GM12878 (cell line): ENCODE results near the gene GCA. TPM values are rescaled to one million over a fixed set of nuclear protein-coding genes. Genes with fewer than 3 reads are reported as not detected.
A peak's percentile ranks its signal among the peaks of the same experiment; 100 is the strongest.

ENCODE experiments used
- ATAC-seq: fragments of 200-7000 bp; cut with Tn5 transposase; 3 replicates; pipeline ENCODE4 v1.9.1; 2020; ENCODE audit warnings: mild to moderate bottlenecking, moderate library complexity
- BruUV-seq: library from RNA; stranded (reverse); fragments of 400-500 nt; replicated peaks from 2 replicates; lab custom pipeline; 2021; lab: Mats Ljungman, UMichigan
- CTCF ChIA-PET: fragments of 300-600 bp; sonication (Branson Sonifier 250); formaldehyde crosslinking; extraction: SDS; loops from one replicate; lab custom pipeline; 2021; ENCODE audit warnings: inconsistent platforms; lab: Yijun Ruan, JAX
- POLR2A ChIA-PET: fragments of 350-600 bp; formaldehyde crosslinking; extraction: SDS; loops from one replicate; lab custom pipeline; 2021; ENCODE audit warnings: inconsistent platforms; lab: Charles Lee
- RAD21 ChIA-PET: fragments of 300-600 bp; sonication (Branson Sonifier 250); formaldehyde crosslinking; loops from one replicate; lab custom pipeline; 2023; ENCODE audit warnings: antibody characterized with exemption; ENCODE audit not compliant: unreplicated experiment; lab: Charles Lee
- SMC1A ChIA-PET: fragments of 300-600 bp; sonication (Branson Sonifier 250); formaldehyde crosslinking; loops from one replicate; lab custom pipeline; 2023; ENCODE audit not compliant: unreplicated experiment, uncharacterized antibody; lab: Charles Lee
- DNase-seq: peaks from one replicate; pipeline ENCODE4 v3.0.0-alpha.2; 2011; ENCODE audit warnings: low read depth, low spot score
- FAIRE-seq: peaks from 3 replicates; lab custom pipeline; 2011; peaks lifted over from hg19 to GRCh38; lab: Jason Lieb, UNC
- H2AFZ ChIP-seq: 2 replicates; pipeline ENCODE4 v1.6.0; 2011; ENCODE audit warnings: low read depth, low read length, control low read depth; ENCODE audit not compliant: control insufficient read depth
- H3K27ac ChIP-seq: 2 replicates; pipeline ENCODE4 v1.5.1; 2011; ENCODE audit warnings: control low read depth; ENCODE audit not compliant: control insufficient read depth, insufficient read depth
- H3K27me3 ChIP-seq, 2 experiments: replicated peaks in 1 of 2; 2 replicates each; pipeline versions ENCODE4 v1.6.0 to v1.6.1; 2011; ENCODE audit warnings: low read length in 1 of 2; ENCODE audit not compliant: control insufficient read depth in 2 of 2, insufficient read depth in 2 of 2
- H3K36me3 ChIP-seq, 2 experiments: 2 replicates each; pipeline ENCODE4 v1.5.1; 2011; ENCODE audit warnings: low read length in 1 of 2; ENCODE audit not compliant: control insufficient read depth in 2 of 2, insufficient read depth in 2 of 2
- H3K4me1 ChIP-seq: 2 replicates; pipeline ENCODE4 v1.6.1; 2011; ENCODE audit warnings: mild to moderate bottlenecking, low read length, moderate library complexity, mixed read lengths; ENCODE audit not compliant: control insufficient read depth, insufficient read depth
- H3K4me2 ChIP-seq: 2 replicates; pipeline ENCODE4 v1.6.0; 2011; ENCODE audit warnings: control low read depth; ENCODE audit not compliant: control insufficient read depth, insufficient read depth
- H3K4me3 ChIP-seq: fragments of 200-600 bp; sonication (generic); 2 replicates; pipeline ENCODE4 v1.5.1; 2016
- H3K79me2 ChIP-seq: 2 replicates; pipeline ENCODE4 v1.6.0; 2011; ENCODE audit warnings: low read length; ENCODE audit not compliant: control insufficient read depth, insufficient read depth
- H3K9ac ChIP-seq: 2 replicates; pipeline ENCODE4 v1.8.0; 2011; ENCODE audit warnings: low read length, control low read depth, mixed read lengths; ENCODE audit not compliant: control insufficient read depth, insufficient read depth
- H3K9me3 ChIP-seq: replicated peaks from 3 replicates; pipeline ENCODE4 v1.5.1; 2011; ENCODE audit warnings: mild to moderate bottlenecking, low read length; ENCODE audit not compliant: control insufficient read depth, insufficient read depth
- H4K20me1 ChIP-seq: 2 replicates; pipeline ENCODE4 v1.6.0; 2011; ENCODE audit not compliant: control insufficient read depth, insufficient read depth
- ATF7 ChIP-seq: fragments of 450-650 bp; IDR thresholded peaks from 2 replicates; pipeline ENCODE4 v1.6.1; 2016; ENCODE audit warnings: low read depth, mild to moderate bottlenecking
- IKZF1 ChIP-seq: fragments of 450-650 bp; conservative IDR thresholded peaks from 2 replicates; pipeline ENCODE4 v1.6.1; 2017; ENCODE audit warnings: antibody characterized with exemption, mild to moderate bottlenecking
- MTA3 ChIP-seq: IDR thresholded peaks from 2 replicates; pipeline ENCODE4 v1.6.1; 2012; ENCODE audit warnings: low read length, inconsistent platforms, borderline replicate concordance
- NR2C2 ChIP-seq: IDR thresholded peaks from 2 replicates; pipeline ENCODE4 v1.6.1; 2011; ENCODE audit warnings: borderline replicate concordance, low read depth; ENCODE audit not compliant: control insufficient read depth, insufficient read length
- POLR2AphosphoS5 ChIP-seq: IDR thresholded peaks from 2 replicates; pipeline ENCODE4 v1.6.1; 2011; ENCODE audit warnings: mild to moderate bottlenecking, low read length, inconsistent platforms
- WGBS: methylation state at CpG from one replicate; pipeline ENCODE4 v1.1.6; 2016; ENCODE audit warnings: low lambda C conversion rate; ENCODE audit not compliant: insufficient replicate concordance, insufficient coverage; ENCODE audit errors: missing lambda C conversion rate; 5-methylcytosine and 5-hydroxymethylcytosine counted together
- in situ Hi-C: fragments of 300-500 bp; cut with MboI; formaldehyde crosslinking; loops from 9 replicates; pipeline ENCODE4 v1.14.3; 2018; ENCODE audit warnings: mixed read lengths
- intact Hi-C: fragments of 100-400 bp; cut with micrococcal nuclease; formaldehyde crosslinking; loops from one replicate; pipeline ENCODE4 v1.14.2; 2022; ENCODE audit not compliant: unreplicated experiment
- polyA plus RNA-seq, 11 experiments: library from polyadenylated mRNA; depleted of rRNA in 4 of 11; unstranded in 6 of 11; stranded (reverse) in 5 of 11; fragments of >200 nt; fragmentation: Nextera tagmentation in 4 of 11; fragmentation: Illumina TruSeq in 1 of 11; extraction: Ambion mirVana in 4 of 11; extraction: Trizol in 1 of 11; gene quantifications; 1 replicate in 1 of 11; 2 replicates in 10 of 11; pipeline versions ENCODE4 v1.2.1 to v1.2.3, GENCODE V29; 2011 to 2016; ENCODE audit warnings: inconsistent platforms in 2 of 11, missing spikeins in 2 of 11, low read depth in 1 of 11
- total RNA-seq, 4 experiments: library from RNA; depleted of rRNA in 3 of 4; stranded (reverse); fragments of >200 nt in 3 of 4; fragmentation: Illumina TruSeq in 1 of 4; extraction: Trizol in 1 of 4; gene quantifications; 2 replicates each; pipeline versions ENCODE4 v1.2.1 to v1.2.3, GENCODE V29; 2013 to 2021

The GCA gene
- total and polyA plus RNA-seq, 10 of the 15 experiments (the other 5 are each of a cell fraction or from before 2014, with no cell fraction given): 20.6 to 81.9 (median 32.0) TPM

GRCh38 chr2:162308747-162309503 lies 35.0 kb upstream of the GCA start:
- ATAC-seq: peak; percentile 51
- in situ Hi-C loops: loop anchor here (25.0 kb wide), 1 partner anchor 922 kb away; no protein-coding TSS in a partner anchor

GRCh38 chr2:162312853-162313252 lies 31.1 kb upstream of the GCA start:
- Histone ChIP-seq H3K4me2 (peak overlapping the region; percentile 59), H3K27ac (no peak overlapping the region), H3K4me3 (peak overlapping the region; percentile 29), H3K4me1 (peaks cover 6% of the 10 kb centered on the region), H3K27me3 (no peaks in the 10 kb centered on the region), H2AFZ (no peak overlapping the region), H4K20me1 (no peaks in the 10 kb centered on the region), H3K36me3 (peaks cover 3 to 16% of the 10 kb centered on the region in 2 experiments; a peak in 3 of 4 replicates), H3K79me2 (peaks cover 91% of the 10 kb centered on the region), H3K9ac (no peak overlapping the region), H3K9me3 (no peaks in the 10 kb centered on the region)
- WGBS: 81% methylated on average over 1 of the region's 1 CpG
- DNase-seq (no peak), FAIRE-seq (no peak), ATAC-seq (no peak)
- ChIA-PET CTCF (interaction anchor here (0.7 to 17.1 kb wide), 9 partner anchors 8 to 420 kb away, joined by 3 to 316 read pairs (median 5); partner anchors contain the start of gene GCA), RAD21 (interaction anchor here (0.8 to 8.7 kb wide), 7 partner anchors 9 to 449 kb away, joined by 3 to 50 read pairs (median 4); no protein-coding TSS in a partner anchor), POLR2A (interaction anchor here (0.8 kb wide), 1 partner anchor 31 kb away, joined by 3 read pairs; the partner anchor contains the start of gene GCA), SMC1A (interaction anchor here (0.7 to 4.4 kb wide), 10 partner anchors 9 to 480 kb away, joined by 3 to 18 read pairs (median 6); partner anchors contain the start of gene GCA)
- in situ Hi-C loops (loop anchor here (25.0 kb wide), 1 partner anchor 926 kb away; no protein-coding TSS in a partner anchor), intact Hi-C loops (loop anchor here (10.0 kb wide), 3 partner anchors 928 to 1148 kb away; partner anchors contain the start of genes PSMD14 and TANK)
- BruUV-seq: no TSS peak
- peak; percentile 65 for TF ChIP-seq ATF7
- no peak for TF ChIP-seq NR2C2
- TF ChIP-seq, all 136 proteins: peak for 1

More at GRCh38 chr2:162308747-162309503, 35.0 kb upstream of the GCA start:
- peaks cover 6% of the 10 kb centered on the region for H3K4me1 ChIP-seq
- no peaks in the 10 kb centered on the region for H3K27me3 ChIP-seq
- BruUV-seq: TSS peak; percentile 4
- SMC1A ChIA-PET: interaction anchor here (0.6 to 3.8 kb wide), 11 partner anchors 9 to 825 kb away, joined by 3 to 18 read pairs (median 3); partner anchors contain the start of gene IFIH1
- H4K20me1 ChIP-seq: no peaks in the 10 kb centered on the region
- peaks cover 53% of the 10 kb centered on the region for H3K79me2 ChIP-seq
- CTCF ChIA-PET: interaction anchor here (0.6 to 17.1 kb wide), 6 partner anchors 9 to 486 kb away, joined by 3 to 316 read pairs (median 13); partner anchors contain the start of genes GCA and IFIH1
- DNase-seq (no peak), FAIRE-seq (peak; percentile 47)
- peak; percentile 43; the same call in 1 of the 2 replicates for TF ChIP-seq IKZF1
- TF ChIP-seq POLR2AphosphoS5: peak; percentile 43; the same call in 1 of the 2 replicates
- no peak for TF ChIP-seq MTA3
- 91% methylated on average over 3 of the region's 3 CpGs for WGBS
- intact Hi-C loops: no loop called here
- H3K4me2 ChIP-seq: peak overlapping the region; percentile 48
- no peaks in the 10 kb centered on the region for H3K9me3 ChIP-seq
- H3K36me3 ChIP-seq: peaks cover 3 to 21% of the 10 kb centered on the region in 2 experiments
- no peak overlapping the region for H2AFZ ChIP-seq
- POLR2A ChIA-PET: interaction anchor here (0.7 to 1.9 kb wide), 5 partner anchors 9 to 247 kb away, joined by 3 to 9 read pairs (median 4); partner anchors contain the start of gene IFIH1
- RAD21 ChIA-PET: interaction anchor here (0.7 to 8.7 kb wide), 8 partner anchors 8 to 153 kb away, joined by 3 to 50 read pairs (median 4); partner anchors contain the start of genes GCA and IFIH1
- no peak overlapping the region for H3K9ac ChIP-seq
- H3K27ac ChIP-seq: no peak overlapping the region
- H3K4me3 ChIP-seq: no peak overlapping the region
